ENCODE results near the gene KIF3A.

Gene KIF3A

DNA sequence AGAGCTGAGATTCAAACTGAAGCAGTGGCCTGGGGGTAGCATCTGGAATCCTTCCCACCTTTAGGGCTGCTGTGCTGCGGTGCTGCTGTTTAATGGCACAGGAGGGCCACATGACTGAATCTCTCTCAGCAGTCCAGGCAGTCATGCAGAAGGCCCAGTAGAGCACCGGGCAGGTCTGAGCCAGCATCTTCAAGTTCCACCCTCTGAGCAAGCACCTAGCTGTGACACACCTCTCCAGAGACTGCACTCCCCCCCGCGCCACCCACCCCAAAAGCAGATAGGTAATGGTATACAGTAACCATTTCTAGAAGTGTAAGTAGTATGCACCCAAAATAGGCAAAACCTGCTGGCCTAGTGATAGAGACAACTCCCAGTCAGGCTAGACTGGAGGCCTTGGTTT, 55.4 kb downstream of the KIF3A start:
- in situ Hi-C loops (cut with MboI; ENCODE audit: low sequenced_read_pairs, unreplicated experiment), result no loop called here
- TF ChIP-seq, protein P1, sequence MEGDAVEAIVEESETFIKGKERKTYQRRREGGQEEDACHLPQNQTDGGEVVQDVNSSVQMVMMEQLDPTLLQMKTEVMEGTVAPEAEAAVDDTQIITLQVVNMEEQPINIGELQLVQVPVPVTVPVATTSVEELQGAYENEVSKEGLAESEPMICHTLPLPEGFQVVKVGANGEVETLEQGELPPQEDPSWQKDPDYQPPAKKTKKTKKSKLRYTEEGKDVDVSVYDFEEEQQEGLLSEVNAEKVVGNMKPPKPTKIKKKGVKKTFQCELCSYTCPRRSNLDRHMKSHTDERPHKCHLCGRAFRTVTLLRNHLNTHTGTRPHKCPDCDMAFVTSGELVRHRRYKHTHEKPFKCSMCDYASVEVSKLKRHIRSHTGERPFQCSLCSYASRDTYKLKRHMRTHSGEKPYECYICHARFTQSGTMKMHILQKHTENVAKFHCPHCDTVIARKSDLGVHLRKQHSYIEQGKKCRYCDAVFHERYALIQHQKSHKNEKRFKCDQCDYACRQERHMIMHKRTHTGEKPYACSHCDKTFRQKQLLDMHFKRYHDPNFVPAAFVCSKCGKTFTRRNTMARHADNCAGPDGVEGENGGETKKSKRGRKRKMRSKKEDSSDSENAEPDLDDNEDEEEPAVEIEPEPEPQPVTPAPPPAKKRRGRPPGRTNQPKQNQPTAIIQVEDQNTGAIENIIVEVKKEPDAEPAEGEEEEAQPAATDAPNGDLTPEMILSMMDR (IDR thresholded peaks at IDR 0.05; ENCODE audit: borderline replicate concordance, control extremely low read depth, extremely low read depth, insufficient read depth, missing control alignments), result no peak
- DNase-seq (ENCODE audit: low spot score), result no peak

DNA sequence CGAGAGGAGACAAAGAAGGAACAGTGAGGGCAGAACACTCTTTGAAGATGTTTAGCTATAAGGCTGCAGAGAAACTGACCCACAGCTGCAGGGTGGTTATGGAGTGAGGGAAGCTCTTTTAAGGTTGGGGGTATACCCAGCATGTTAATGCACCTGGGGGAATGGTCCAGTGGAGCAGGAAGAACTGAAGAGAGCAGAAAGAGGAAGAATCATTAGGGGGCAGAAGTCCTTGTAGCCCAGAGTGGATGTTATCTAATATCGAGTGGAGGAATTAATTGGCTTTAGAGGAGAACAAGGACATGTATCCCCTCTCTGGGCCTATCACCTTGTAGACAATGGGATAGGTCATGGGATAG, 55.9 kb downstream of the KIF3A start:
- TF ChIP-seq, protein P1 (IDR thresholded peaks at IDR 0.05; ENCODE audit: borderline replicate concordance, control extremely low read depth, extremely low read depth, insufficient read depth, missing control alignments), result no peak
- DNase-seq (ENCODE audit: low spot score), result no peak
- in situ Hi-C loops (cut with MboI; ENCODE audit: low sequenced_read_pairs, unreplicated experiment), result no loop called here

DNA sequence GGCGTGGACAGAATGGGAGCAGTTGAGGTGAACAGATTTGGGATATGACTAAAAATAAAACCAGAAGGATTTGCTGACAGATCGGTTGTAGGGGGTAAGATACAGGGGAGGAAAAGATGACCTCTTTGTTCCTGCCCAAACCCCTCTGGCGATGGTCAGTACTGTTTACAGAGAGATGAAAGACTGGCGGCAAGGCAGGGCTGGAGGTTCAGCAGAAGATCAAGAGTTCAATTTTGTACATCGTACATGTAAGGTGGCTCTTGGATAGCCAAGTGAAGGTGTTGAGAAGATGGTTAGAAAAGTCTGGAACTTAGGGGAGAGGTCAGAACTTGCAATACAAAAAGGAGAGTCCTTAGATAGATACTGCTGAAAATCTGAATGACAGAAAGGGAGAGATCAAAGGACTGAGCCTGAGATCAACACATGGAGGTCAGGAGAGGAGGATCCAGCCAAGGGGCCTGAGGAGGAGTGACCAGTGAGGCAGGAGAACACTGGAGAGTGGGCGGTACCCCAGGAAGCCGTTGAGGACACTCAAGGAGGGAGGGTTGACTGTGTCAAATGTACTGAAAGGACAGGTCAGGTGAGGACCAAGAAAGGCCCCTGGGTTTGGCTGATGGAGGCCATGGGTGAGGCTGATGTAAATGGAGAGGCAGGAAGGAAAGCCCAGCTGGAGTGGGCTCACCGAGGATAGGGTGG, 56.4 kb downstream of the KIF3A start:
- in situ Hi-C loops (cut with MboI; ENCODE audit: low sequenced_read_pairs, unreplicated experiment), result no loop called here
- TF ChIP-seq, protein P1 (IDR thresholded peaks at IDR 0.05; ENCODE audit: borderline replicate concordance, control extremely low read depth, extremely low read depth, insufficient read depth, missing control alignments), result no peak
- DNase-seq (ENCODE audit: low spot score), result no peak

DNA sequence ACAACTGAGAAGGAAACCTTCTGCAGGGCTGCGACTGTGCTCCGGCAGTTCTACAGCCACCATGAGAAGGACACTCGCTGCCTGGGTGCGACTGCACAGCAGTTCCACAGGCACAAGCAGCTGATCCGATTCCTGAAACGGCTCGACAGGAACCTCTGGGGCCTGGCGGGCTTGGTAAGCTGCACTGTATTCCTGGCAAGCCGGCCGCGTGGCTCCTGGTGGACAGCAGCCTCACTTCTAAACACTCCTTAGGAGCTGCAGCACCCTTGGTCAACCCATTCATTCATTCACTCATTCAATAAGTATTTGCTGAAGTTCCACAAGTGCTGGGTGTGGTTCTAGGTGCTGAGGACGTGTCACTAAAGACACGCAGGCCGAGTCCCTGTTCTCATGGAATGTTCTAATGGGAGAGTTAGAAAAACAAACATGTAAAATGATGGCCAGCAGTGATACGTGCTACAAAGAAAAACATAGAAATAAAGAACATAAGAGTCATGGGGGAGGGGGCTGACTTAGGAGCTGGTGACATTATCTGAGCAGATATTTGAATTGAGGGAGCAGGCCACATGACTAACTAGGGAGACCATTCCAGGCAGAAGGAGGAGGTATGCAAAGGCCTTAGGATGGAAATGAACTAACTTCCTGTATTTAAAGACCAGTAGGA, 57.5 kb downstream of the KIF3A start:
- in situ Hi-C loops (cut with MboI; ENCODE audit: low sequenced_read_pairs, unreplicated experiment), result no loop called here
- TF ChIP-seq, protein P1 (IDR thresholded peaks at IDR 0.05; ENCODE audit: borderline replicate concordance, control extremely low read depth, extremely low read depth, insufficient read depth, missing control alignments), result no peak
- no peak for DNase-seq (ENCODE audit: low spot score)

DNA sequence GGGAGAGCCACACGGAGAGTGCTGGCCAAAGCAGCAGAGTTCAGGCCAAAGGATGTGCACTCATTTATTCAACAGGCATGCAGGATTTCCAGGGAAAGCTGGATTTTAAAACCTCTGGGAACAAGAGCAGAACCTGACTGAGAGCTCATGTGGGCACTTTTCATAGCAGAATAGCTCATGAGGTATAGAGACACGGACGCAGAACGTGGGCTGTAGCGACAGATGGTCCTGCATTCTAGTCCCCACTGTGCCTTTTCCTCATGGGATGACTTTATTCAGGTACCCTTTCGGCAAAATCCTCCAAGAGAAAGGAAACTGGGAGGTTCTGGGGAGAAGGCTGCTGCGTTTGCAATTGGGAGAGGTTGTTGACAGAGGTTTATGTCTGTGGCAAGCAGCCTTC, 58.2 kb downstream of the KIF3A start:
- no peak for DNase-seq (ENCODE audit: low spot score)
- in situ Hi-C loops (cut with MboI; ENCODE audit: low sequenced_read_pairs, unreplicated experiment), result no loop called here
- TF ChIP-seq, protein P1 (IDR thresholded peaks at IDR 0.05; ENCODE audit: borderline replicate concordance, control extremely low read depth, extremely low read depth, insufficient read depth, missing control alignments), result no peak

DNA sequence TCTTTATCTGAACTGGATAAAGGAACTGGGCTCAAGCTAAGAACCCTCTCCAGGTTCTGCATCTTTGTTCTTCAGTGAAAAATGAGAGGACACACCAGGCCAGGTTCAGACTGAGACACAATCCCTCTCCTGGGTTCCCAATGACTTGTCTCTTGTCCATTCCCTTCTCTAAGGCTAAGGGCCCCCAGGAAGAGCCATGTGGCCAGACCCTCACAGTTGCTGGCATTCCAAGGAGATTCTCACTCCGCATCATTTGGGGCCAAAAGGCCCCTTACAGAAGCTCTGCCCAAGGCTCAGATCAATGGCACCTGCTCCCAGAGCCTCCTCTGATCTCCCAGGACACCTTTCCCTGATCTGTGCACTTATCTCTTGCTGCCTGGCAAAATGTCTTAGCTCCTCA, 58.6 kb downstream of the KIF3A start:
- no peak for DNase-seq (ENCODE audit: low spot score)
- in situ Hi-C loops (cut with MboI; ENCODE audit: low sequenced_read_pairs, unreplicated experiment), result no loop called here

More for the DNA sequence above, 58.6 kb downstream of the KIF3A start:
- TF ChIP-seq, protein P1 (IDR thresholded peaks at IDR 0.05; ENCODE audit: borderline replicate concordance, control extremely low read depth, extremely low read depth, insufficient read depth, missing control alignments), result no peak

Data from GM13976 (cell line).